CD4-positive, alpha-beta T cell treated with Interleukin-4 for 1 hour (primary cell): Measurements from ENCODE around the gene MARS2.
A peak's percentile ranks its signal among the peaks of the same experiment; 100 is the strongest.
"Not testable (repeated sequence)": the region's sequence is repeated elsewhere in the genome, so short reads cannot be mapped to it uniquely, and the experiment has no call there.

Experiments
- DNase-seq, 2 donors: peaks; one replicate each; pipeline ENCODE4 v3.0.0-alpha.2; 2020 to 2022

Gene MARS2

DNA sequence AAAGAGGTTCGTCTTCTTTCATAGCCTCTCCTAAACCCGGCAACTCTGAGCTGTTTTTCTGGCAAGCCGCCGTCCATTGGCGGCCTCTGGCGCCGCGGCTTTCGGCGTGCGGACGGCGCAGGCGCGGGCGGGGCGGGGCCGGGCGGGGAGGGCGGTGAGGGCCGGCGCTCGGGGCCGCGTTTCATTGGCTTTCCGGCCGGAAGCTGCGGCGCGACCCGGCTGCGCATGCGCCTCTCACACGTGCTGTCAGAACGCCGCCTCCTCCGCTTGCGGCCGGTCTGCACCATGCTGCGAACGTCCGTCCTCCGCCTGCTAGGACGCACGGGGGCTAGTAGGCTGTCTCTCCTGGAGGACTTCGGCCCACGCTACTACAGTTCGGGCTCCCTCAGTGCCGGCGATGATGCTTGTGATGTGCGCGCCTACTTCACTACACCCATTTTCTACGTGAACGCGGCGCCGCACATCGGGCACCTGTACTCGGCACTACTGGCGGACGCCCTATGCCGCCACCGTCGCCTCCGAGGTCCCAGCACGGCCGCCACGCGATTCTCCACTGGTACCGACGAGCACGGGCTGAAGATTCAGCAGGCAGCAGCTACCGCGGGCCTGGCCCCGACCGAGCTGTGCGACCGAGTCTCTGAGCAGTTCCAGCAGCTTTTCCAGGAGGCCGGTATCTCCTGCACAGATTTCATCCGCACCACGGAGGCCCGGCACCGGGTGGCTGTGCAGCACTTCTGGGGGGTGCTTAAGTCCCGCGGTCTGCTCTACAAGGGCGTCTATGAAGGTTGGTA, at the start of gene MARS2:
MARS2 (plus strand) TSS at position 249 of the 791 bp plus-strand sequence; CDS start at position 286, 37 bp downstream.
- DNase-seq, result peak; percentile 93

DNA sequence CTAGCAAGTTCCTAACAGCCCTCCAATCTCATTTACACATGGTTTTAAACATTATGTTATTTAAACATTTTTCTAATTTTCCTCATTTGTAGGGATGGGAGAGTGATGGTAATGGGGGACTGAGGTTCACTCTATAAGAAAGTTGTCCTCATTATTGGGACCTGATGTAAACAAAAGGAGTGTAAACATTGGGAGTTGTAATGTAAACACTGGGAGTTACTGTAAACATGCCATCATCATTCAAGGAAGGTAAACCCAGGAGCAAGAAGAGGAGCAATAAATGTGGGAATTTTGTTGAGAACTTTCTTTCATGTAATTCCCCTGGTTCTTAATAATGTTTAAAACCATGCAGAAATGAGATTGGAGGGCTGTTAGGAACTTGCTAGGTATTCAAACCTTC, 47.6 kb upstream of the MARS2 start:
- DNase-seq, result no peak

GRCh38 chr2:197661626-197662025, 43.5 kb upstream of the MARS2 start:
- DNase-seq, result no peak

DNA sequence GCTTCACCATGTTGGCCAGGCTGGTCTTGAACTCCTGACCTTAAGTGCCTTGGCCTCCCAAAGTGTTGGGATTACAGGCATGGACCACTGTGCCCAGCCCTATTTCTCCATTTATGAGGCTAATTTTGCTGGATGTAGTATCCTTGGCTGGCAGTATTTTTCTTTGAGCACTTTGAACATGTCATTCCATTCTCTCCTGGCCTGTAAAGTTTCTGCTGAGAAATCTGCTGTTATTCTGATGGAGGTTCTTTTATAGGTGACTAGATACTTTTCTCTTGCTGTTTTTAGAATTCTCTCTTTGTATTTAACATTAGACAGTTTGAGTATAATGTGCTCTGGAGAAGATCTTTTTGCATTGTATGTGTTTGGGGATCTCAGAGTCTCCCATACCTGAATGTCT, 38.9 kb upstream of the MARS2 start:
- DNase-seq, result no peak

- DNase-seq, result no peak
Observed at GRCh38 chr2:197668296-197668695, 36.9 kb upstream of the MARS2 start.

- DNase-seq, result no peak
Observed at GRCh38 chr2:197669077-197669476, 36.1 kb upstream of the MARS2 start.

DNA sequence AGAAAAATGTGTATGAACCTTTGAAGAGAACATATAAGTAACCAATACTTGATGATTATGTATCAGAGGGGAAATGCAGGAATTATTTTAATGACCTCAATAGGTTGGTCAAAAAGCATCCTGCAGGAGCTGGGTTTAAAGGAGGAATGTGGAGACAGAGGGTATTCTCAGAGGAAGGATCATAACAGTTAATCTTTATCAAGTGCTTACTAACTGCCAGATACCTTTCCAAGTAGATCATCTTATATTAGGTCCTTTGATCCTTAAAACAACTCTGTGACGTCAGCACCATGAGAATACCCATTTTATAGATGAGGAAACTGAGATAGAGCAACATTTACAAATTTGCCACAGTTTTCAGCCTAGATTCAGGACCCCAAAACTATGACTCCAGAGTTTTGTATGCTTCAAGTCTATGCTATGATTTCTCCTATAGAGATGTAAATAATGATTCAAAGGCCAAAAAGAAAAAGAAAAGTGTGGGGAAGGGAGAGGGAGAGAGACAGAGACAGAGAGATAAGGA, 32.7 kb upstream of the MARS2 start:
- no peak for DNase-seq

GRCh38 chr2:197673106-197673505, 32.1 kb upstream of the MARS2 start:
- no peak for DNase-seq

GRCh38 chr2:197673606-197674005, 31.6 kb upstream of the MARS2 start:
- no peak for DNase-seq

- DNase-seq, result no peak
Observed at GRCh38 chr2:197674060-197674459, 31.1 kb upstream of the MARS2 start.

GRCh38 chr2:197674591-197674990, 30.6 kb upstream of the MARS2 start:
- DNase-seq, result no peak

DNA sequence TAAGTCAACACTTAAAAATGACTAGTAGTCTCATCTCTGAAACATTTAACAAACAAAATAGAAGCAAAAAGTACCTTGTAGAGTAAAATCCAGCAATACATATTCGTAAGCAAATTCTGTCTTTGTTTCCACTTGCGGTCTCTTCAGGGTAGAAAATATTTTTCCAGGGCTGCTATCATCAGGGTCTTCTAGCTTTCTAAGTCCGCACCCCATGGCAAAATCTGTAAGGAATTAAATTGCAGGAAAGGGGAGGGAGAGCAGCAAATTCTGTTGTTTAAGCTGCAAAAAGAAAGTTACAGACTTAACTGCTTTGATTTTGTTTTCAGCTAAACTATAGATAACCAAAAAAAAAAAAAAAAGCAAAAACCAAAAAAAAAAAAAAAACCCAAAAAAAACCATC, 29.9 kb upstream of the MARS2 start, which contains the start of gene RFTN2:
RFTN2 (minus strand) TSS at position 342 of the 400 bp plus-strand sequence; CDS start at position 213, 129 bp downstream.
- DNase-seq, result no peak

DNA sequence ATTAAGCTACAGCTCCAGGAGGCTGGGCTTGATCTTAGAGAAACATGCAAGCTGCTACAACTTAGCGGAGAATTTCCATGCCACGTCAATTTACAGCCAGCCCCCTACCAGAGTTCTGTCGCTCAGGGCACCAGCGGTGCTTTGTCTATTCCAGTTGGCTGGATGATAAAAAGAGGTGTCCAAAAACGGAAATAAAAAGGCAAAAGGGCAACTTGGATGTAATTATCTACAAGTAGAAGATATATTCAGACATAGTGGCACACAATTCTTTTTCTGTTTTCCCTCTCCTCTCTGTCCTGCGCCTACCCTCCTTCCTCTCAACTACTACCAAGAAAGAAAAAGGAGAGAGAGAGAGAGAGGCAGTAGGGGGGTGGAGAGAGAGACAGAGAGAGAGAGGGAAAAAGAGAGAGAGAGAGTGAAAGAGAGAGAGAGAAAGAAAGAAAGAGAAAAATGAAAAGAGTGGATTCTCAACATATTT, 29.4 kb upstream of the MARS2 start:
- DNase-seq, result no peak

DNA sequence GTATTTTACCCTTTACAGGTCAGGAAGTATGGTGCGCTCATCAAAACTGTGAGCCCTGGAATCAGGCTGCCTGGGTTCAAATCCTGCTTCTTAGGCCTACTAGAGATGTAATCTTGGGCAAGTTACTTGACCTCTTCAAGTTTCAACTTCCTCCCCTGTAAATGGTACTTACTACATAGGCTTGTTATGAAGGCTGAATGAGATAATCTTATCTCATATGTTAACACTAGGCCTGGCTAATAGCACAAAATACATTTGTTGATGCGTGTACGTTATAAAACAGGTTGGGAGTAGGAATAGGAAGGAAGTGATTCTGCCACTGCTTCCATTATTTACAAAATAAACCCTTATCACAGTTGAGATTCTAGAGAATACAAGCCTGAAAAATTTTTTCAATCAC, 28.1 kb upstream of the MARS2 start:
- no peak for DNase-seq

DNA sequence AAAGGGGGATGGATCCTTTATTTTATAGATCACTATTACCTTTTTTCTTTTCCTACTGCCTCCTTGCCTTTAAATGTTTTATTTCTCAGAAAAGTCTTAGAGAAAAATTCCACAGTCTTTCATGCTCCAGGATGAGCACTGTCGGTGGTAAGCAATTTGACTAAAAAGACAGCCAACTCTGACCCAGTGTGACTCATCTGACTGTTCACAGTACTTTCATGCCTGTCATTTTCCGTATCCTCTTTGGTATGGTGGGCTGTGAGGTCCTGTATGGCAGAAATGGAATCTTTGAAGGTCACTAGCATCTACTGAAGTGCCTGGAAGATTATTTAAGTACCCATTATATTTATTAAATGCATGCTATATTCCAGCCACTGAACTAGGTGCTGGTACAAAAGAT, 27.7 kb upstream of the MARS2 start:
- no peak for DNase-seq

DNA sequence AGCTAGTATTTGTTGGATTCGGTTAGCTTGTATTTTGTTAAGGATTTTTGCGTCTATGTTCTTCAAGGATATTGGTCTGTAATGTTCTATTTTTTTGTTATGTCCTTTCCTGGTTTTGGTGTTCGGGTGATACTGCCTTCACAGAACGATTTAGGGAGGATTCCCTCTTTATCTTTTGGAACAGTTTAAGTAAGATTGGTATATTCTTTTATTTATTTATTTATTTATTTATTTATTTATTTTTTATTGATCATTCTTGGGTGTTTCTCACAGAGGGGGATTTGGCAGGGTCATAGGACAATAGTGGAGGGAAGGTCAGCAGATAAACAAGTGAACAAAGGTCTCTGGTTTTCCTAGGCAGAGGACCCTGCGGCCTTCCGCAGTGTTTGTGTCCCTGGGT, 10.0 kb upstream of the MARS2 start:
- not testable (repeated sequence) for DNase-seq

GRCh38 chr2:197695971-197696370, 9.2 kb upstream of the MARS2 start:
- DNase-seq, result not testable (repeated sequence)

- DNase-seq, result not testable (repeated sequence)
Observed at GRCh38 chr2:197696571-197696970, 8.6 kb upstream of the MARS2 start.

- DNase-seq, result not testable (repeated sequence)
Observed at GRCh38 chr2:197699724-197700123, 5.4 kb upstream of the MARS2 start.

DNA sequence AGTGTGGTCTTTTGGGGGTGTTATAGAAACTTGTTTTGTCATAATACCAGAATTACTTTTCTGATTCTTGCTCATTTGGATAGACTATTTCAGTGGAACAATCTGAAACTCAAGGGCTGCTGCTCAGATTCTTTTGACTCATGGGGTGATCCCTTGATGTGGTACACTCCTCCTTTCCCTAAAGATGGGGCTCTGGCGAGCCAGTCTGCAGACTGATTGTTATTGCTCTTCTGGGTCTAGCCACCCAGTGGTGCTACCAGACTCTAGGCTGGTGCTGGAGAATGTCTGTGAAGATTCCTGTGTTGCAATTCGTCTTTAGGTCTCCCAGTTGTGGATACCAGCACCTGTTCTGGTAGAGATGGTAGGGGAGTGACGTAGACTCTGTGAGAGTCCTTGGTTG, 4.2 kb upstream of the MARS2 start:
- no peak for DNase-seq

DNA sequence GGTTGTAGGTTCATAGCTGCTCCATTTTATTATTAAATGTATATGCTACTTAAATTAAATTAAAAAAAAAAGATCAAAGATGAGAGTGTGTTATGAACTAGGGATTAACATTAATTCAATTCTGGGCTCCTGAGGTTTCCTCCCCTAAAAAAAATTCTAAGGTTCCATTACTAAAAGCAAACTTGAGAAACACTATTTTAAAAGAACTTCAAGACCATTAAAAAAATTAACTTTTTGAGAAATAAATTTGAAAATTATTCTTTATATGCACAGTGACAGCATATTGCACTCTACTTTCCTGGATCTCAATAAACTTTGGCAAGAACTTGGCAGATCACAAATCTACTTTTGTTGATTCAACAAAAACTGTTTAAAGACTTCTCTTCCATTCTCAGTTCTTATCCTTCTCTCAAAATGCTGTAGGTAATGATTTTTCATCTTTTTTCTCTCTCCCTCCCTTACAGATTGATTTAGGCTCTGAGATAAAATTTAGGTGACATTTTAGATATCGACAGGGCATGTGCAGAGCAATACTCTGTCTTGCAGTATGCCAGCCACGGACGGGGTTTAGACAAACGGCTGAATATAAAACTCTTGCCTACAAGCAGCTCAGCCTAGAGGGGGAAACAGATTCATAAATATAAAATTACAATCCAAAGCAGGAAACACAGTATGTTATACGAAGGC, 592 bp upstream of the MARS2 start:
- no peak for DNase-seq

DNA sequence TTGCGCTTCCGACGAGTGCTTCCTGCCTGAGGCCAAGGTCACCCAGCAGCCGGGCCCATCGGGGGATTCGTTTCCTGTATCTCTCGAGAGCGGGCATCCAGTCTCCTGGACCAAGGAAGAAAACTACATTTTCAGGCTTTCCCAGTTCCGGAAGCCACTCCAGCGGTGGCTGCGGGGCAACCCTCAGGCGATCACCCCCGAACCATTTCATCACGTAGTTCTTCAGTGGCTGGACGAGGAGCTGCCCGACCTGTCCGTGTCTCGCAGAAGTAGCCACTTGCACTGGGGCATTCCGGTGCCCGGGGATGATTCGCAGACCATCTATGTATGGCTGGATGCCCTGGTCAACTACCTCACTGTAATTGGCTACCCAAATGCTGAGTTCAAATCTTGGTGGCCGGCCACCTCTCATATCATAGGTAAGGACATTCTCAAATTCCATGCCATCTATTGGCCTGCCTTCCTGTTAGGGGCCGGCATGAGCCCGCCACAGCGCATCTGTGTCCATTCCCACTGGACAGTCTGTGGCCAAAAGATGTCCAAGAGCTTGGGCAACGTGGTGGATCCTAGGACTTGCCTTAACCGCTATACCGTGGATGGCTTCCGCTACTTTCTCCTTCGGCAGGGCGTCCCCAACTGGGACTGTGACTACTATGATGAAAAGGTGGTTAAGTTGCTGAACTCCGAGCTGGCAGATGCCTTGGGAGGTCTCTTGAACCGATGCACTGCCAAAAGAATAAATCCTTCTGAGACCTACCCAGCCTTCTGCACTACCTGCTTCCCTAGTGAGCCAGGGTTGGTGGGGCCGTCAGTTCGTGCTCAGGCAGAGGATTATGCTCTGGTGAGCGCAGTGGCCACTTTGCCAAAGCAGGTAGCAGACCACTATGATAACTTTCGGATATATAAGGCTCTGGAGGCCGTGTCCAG, 1.0 kb downstream of the MARS2 start:
- DNase-seq, result peak in 1 of 2 donors; percentile 41

DNA sequence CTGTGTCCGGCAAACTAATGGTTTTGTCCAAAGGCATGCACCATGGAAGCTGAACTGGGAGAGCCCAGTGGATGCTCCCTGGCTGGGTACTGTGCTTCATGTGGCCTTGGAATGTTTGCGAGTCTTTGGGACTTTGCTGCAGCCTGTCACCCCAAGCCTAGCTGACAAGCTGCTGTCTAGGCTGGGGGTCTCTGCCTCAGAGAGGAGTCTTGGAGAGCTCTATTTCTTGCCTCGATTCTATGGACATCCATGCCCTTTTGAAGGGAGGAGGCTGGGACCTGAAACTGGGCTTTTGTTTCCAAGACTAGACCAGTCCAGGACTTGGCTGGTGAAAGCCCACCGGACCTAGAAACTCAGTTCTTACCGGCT, 1.7 kb downstream of the MARS2 start:
- no peak for DNase-seq
